GM21528 (cell line): ENCODE measurements around the gene ALDH3A2.
"Not testable (repeated sequence)": the region's sequence is repeated elsewhere in the genome, so short reads cannot be mapped to it uniquely, and the experiment has no call there.

Source experiments
- ATAC-seq: cut with Tn5 transposase; IDR thresholded peaks from one replicate; pipeline ENCODE4 v1.9.1; 2021; ENCODE audit warnings: mild to moderate bottlenecking, moderate library complexity; ENCODE audit not compliant: unreplicated experiment, low FRiP score

Gene ALDH3A2

GRCh38 chr17:19649274-19649541 lies 657 bp downstream of the ALDH3A2 start:
- no peak for ATAC-seq

- no peak for ATAC-seq
Observed at GRCh38 chr17:19650826-19651225, 2.3 kb downstream of the ALDH3A2 start.

- ATAC-seq, result no peak
Observed at GRCh38 chr17:19651451-19652238, 3.1 kb downstream of the ALDH3A2 start.

- no peak for ATAC-seq
Observed at GRCh38 chr17:19652595-19652994, 4.0 kb downstream of the ALDH3A2 start.

- ATAC-seq, result no peak
Observed at GRCh38 chr17:19654342-19654886, 5.9 kb downstream of the ALDH3A2 start.

- no peak for ATAC-seq
Observed at GRCh38 chr17:19654896-19655295, 6.3 kb downstream of the ALDH3A2 start.

GRCh38 chr17:19656336-19656735 lies 7.8 kb downstream of the ALDH3A2 start:
- no peak for ATAC-seq

- ATAC-seq, result no peak
Observed at GRCh38 chr17:19656851-19657581, 8.5 kb downstream of the ALDH3A2 start.

- no peak for ATAC-seq
Observed at GRCh38 chr17:19659366-19660177, 11.0 kb downstream of the ALDH3A2 start.

- no peak for ATAC-seq
Observed at GRCh38 chr17:19660219-19660870, 11.8 kb downstream of the ALDH3A2 start.

GRCh38 chr17:19661121-19661520 lies 12.6 kb downstream of the ALDH3A2 start:
- ATAC-seq, result no peak

GRCh38 chr17:19663097-19663496 lies 14.5 kb downstream of the ALDH3A2 start:
- ATAC-seq, result no peak

GRCh38 chr17:19664136-19664820 lies 15.7 kb downstream of the ALDH3A2 start:
- ATAC-seq, result no peak

- no peak for ATAC-seq
Observed at GRCh38 chr17:19664821-19665181, 16.2 kb downstream of the ALDH3A2 start.

- ATAC-seq, result not testable (repeated sequence)
Observed at GRCh38 chr17:19669680-19670079, 21.1 kb downstream of the ALDH3A2 start.

- no peak for ATAC-seq
Observed at GRCh38 chr17:19670908-19671307, 22.4 kb downstream of the ALDH3A2 start.

- no peak for ATAC-seq
Observed at GRCh38 chr17:19671433-19671832, 22.9 kb downstream of the ALDH3A2 start.

- no peak for ATAC-seq
Observed at GRCh38 chr17:19672009-19672750, 23.6 kb downstream of the ALDH3A2 start.

GRCh38 chr17:19673623-19674022 lies 25.1 kb downstream of the ALDH3A2 start:
- ATAC-seq, result no peak
